Upper lobe of right lung (tissue), 1 donor: ENCODE measurements around the gene ENTPD8. TPM values are rescaled to one million over a fixed set of nuclear protein-coding genes. Genes with fewer than 3 reads are reported as not detected.

Experiments used
- ATAC-seq: fragments of 200-7000 bp; cut with Tn5 transposase; one replicate; pipeline ENCODE4 v1.9.1; 2020; ENCODE audit warnings: mild to moderate bottlenecking, moderate library complexity
- DNase-seq: peaks from one replicate; pipeline ENCODE4 v3.0.0-alpha.2; 2020
- H3K27ac ChIP-seq: fragments of 200-600 bp; one replicate; pipeline ENCODE4 v1.8.0; 2022
- H3K27me3 ChIP-seq: fragments of 200-600 bp; one replicate; pipeline ENCODE4 v1.8.0; 2022; ENCODE audit warnings: mild to moderate bottlenecking
- H3K36me3 ChIP-seq: fragments of 200-600 bp; one replicate; pipeline ENCODE4 v1.8.0; 2022
- H3K4me1 ChIP-seq: fragments of 200-600 bp; one replicate; pipeline ENCODE4 v1.8.0; 2022
- H3K4me3 ChIP-seq: fragments of 200-600 bp; one replicate; pipeline ENCODE4 v1.8.0; 2022; ENCODE audit warnings: mild to moderate bottlenecking
- H3K9me3 ChIP-seq: fragments of 200-600 bp; one replicate; pipeline ENCODE4 v1.8.0; 2022
- CTCF ChIP-seq: fragments of 200-600 bp; IDR thresholded peaks from one replicate; pipeline ENCODE4 v1.8.0; 2022; ENCODE audit warnings: antibody characterized with exemption
- intact Hi-C: fragments of 100-400 bp; cut with DNase I; formaldehyde crosslinking; loops from one replicate; pipeline ENCODE4 v1.11.0; 2022
- total RNA-seq: library from RNA; stranded (reverse); fragmentation: NEBNext Ultra II Directional; extraction: Animal tissue kit (Norgen Biotek cat#: 25700); gene quantifications from one replicate; pipeline ENCODE4 v1.2.1, GENCODE V29; 2021
- donor health status: DM: no; HTN: yes; CAD: no; lungs with severe emphysema.

Gene ENTPD8
- total RNA-seq, 1 donor from 2014 or later: not detected

- Histone ChIP-seq H3K4me3 (no peak overlapping the region), H3K36me3 (no peaks in the 10 kb centered on the region), H3K27me3 (no peaks in the 10 kb centered on the region), H3K9me3 (no peaks in the 10 kb centered on the region), H3K4me1 (peaks cover 10% of the 10 kb centered on the region), H3K27ac (no peak overlapping the region)
- ATAC-seq (no peak), DNase-seq (no peak)
- TF ChIP-seq CTCF: no peak
- intact Hi-C loops: loop anchor here (10.0 kb wide), 1 partner anchor 110 kb away; no protein-coding TSS in a partner anchor
These were observed 36.1 kb downstream of the ENTPD8 start for GRCh38 chr9:137404961-137405567.

DNA sequence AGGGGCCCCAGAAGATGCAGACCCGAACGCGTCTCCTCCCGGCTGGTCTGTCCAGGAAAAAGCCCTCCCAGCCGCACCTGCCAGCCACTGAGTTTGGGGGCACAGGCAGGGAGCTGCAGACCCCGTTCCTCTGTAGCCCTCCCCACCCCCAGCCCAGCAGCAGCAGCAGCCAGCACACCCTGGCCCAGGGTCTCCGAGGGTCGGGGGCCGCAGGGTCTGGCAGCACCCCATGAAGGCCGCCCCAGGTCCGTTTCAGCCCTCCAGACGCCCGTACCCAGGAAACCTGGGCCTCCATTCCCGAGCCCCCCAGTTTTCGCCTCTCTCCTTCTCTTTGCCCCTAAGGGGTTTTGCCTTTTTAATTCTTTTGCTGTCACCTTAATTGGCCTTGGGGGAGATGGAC, 37.9 kb downstream of the ENTPD8 start:
- no peak for ATAC-seq
- Histone ChIP-seq H3K4me3 (no peak overlapping the region), H3K36me3 (no peaks in the 10 kb centered on the region), H3K9me3 (no peaks in the 10 kb centered on the region), H3K27ac (no peak overlapping the region), H3K4me1 (peaks cover 10% of the 10 kb centered on the region), H3K27me3 (no peaks in the 10 kb centered on the region)
- TF ChIP-seq CTCF: no peak
- DNase-seq: no peak
- intact Hi-C loops: loop anchor here (10.0 kb wide), 1 partner anchor 108 kb away; no protein-coding TSS in a partner anchor

DNA sequence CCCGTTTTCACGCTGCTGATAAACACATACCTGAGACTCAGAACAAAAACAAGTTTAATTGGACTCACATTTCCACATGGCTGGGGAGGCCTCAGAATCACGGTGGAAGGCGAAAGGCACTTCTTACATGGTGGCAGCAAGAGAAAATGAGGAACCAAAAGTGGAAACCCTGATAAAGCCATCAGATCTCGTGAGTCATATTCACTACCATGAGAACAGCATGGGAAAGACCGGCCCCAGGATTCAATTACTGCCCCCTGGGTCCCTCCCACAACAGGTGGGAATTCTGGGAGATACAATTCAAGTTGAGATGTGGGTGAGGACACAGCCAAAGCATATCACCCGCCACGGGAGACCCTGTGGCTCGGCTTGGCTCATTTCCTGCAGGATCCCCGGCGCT, 38.4 kb downstream of the ENTPD8 start:
- ATAC-seq: no peak
- intact Hi-C loops: loop anchor here (10.0 kb wide), 1 partner anchor 108 kb away; no protein-coding TSS in a partner anchor
- no peak for TF ChIP-seq CTCF
- no peaks in the 10 kb centered on the region for H3K27me3 ChIP-seq
- H3K27ac ChIP-seq: no peak overlapping the region
- DNase-seq: no peak
- H3K4me1 ChIP-seq: peaks cover 10% of the 10 kb centered on the region
- no peak overlapping the region for H3K4me3 ChIP-seq
- no peaks in the 10 kb centered on the region for H3K36me3 ChIP-seq
- H3K9me3 ChIP-seq: no peaks in the 10 kb centered on the region

DNA sequence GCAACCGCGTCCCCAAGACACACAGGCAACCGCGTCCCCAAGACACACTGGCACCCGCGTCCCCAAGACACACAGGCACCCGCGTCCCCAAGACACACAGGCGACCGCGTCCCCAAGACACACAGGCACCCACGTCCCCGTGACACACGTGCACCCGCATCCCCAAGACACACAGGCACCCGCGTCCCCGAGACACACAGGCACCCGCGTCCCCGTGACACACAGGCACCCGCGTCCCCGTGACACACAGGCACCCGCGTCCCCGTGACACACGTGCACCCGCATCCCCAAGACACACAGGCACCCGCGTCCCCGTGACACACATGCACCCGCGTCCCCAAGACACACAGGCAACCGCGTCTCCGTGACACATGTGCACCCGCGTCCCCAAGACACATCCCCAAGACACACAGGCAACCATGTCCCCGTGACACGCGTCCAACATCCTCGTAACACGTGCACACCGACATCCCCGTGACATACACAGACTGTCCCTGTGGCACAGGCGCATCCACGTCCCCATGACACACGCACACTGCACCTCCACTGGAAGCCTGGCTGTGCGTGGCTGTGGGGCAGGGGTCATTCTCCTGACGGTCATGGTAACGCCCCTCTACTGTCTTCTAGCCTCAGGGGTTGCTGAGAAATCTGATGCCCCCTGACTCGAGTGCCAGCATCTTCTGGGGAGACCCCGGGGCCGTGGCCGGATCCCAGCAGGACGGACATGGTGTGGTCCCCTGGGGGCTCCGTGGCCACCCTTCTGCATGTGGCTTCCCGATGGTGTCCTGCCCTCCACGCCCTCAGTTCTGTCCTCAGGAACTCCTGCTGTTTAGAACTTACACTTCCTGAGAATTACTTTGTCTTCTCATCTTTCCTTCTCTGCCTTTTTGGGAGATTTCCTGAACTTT, 42.3 kb downstream of the ENTPD8 start:
- TF ChIP-seq CTCF: no peak
- Histone ChIP-seq H3K4me3 (no peak overlapping the region), H3K4me1 (no peaks in the 10 kb centered on the region), H3K36me3 (no peaks in the 10 kb centered on the region), H3K27me3 (no peaks in the 10 kb centered on the region), H3K9me3 (no peaks in the 10 kb centered on the region), H3K27ac (no peak overlapping the region)
- intact Hi-C loops: no loop called here
- ATAC-seq (no peak), DNase-seq (no peak)

DNA sequence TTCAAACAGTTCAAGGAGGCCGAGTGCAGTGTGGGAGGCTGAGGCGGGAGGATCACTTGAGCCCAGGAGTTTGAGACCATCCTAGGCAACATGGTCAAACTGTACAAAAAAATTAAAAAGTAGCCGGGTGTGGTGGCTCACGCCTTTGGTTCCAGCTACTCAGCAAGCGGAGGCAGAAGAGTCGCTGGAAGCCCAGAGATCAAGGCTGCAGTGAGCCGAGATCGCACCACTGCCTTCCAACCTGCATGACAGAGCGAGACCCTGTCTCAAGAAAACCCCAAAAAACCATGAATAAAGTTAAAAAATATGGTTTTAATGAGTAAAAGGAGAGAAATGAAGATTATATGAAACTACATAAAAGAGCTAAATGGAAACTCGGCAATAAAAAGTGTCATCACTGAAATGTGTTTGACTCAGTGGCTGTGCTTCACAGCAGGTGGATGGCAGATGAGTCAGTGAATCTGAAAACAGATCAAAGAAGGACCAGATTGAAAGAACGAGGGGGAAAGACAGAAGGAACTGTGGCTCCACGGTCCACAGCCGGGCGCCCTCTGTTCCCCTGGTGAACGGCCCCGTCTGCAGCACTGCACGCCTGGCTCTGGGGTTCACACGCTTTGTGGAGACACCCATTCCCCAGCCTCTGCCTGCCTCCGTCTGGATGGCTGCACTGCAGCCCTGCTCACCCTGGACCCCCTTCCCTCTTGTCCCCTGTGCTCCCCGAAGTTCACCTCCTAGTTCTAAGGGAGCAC, 43.3 kb downstream of the ENTPD8 start:
- no peaks in the 10 kb centered on the region for H3K9me3 ChIP-seq
- intact Hi-C loops: no loop called here

More for the DNA sequence above, 43.3 kb downstream of the ENTPD8 start:
- H3K27me3 ChIP-seq: no peaks in the 10 kb centered on the region
- DNase-seq: no peak
- no peak overlapping the region for H3K27ac ChIP-seq
- no peak for ATAC-seq
- H3K4me1 ChIP-seq: no peaks in the 10 kb centered on the region
- H3K4me3 ChIP-seq: no peak overlapping the region
- H3K36me3 ChIP-seq: no peaks in the 10 kb centered on the region
- TF ChIP-seq CTCF: no peak
